ENCODE measurements around the gene MBD3L4. TPM values are rescaled to one million over a fixed set of nuclear protein-coding genes. Genes with fewer than 3 reads are reported as not detected.
"Not testable (repeated sequence)": the region's sequence is repeated elsewhere in the genome, so short reads cannot be mapped to it uniquely, and the experiment has no call there.

MBD3L4 gene
- not detected for total RNA-seq

- H3K27me3 ChIP-seq; H3K4me1 ChIP-seq; H3K9me3 ChIP-seq; DNase-seq (ENCODE audit: extremely low spot score in 2 of 2); H3K27ac ChIP-seq; intact Hi-C loops (cut with DNase I); H3K4me3 ChIP-seq; H3K36me3 ChIP-seq: not testable (repeated sequence)
Observed at GRCh38 chr19:7040079-7040478, at the start of gene MBD3L4. Gene MBD3L4 (minus strand): TSS chr19:7040179. CDS start chr19:7040144, 35 bp downstream.

- TF ChIP-seq POLR2A (IDR thresholded peaks at IDR 0.05), result no peak
- no peak for TF ChIP-seq CTCF (IDR thresholded peaks at IDR 0.05)
- no peak for TF ChIP-seq POLR2AphosphoS5 (IDR thresholded peaks at IDR 0.05; ENCODE audit: insufficient read depth in 1 of 2, low read depth in 1 of 2)
- H3K4me1 ChIP-seq, result no peaks in the 10 kb centered on the region
- no peak overlapping the region for H3K27ac ChIP-seq
- no peak overlapping the region for H3K4me3 ChIP-seq
- no peaks in the 10 kb centered on the region for H3K27me3 ChIP-seq
- no peak for DNase-seq (ENCODE audit: extremely low spot score in 2 of 2)
- H3K9me3 ChIP-seq, result peaks cover 43% of the 10 kb centered on the region
- peaks cover 0 to 14% of the 10 kb centered on the region in 2 donors for H3K36me3 ChIP-seq
- intact Hi-C loops (cut with DNase I), result no loop called here
Observed at GRCh38 chr19:7088999-7089398, 49.0 kb upstream of the MBD3L4 start.

GRCh38 chr19:7083076-7083956 lies 43.3 kb upstream of the MBD3L4 start:
- H3K27ac ChIP-seq, result no peak overlapping the region
- H3K4me1 ChIP-seq, result no peaks in the 10 kb centered on the region
- peaks cover 39 to 71% of the 10 kb centered on the region in 2 donors for H3K36me3 ChIP-seq
- H3K4me3 ChIP-seq, result peak overlapping the region in 1 of 2 donors; percentile 12
- intact Hi-C loops (cut with DNase I), result no loop called here
- TF ChIP-seq CTCF (IDR thresholded peaks at IDR 0.05), result no peak
- TF ChIP-seq POLR2A (IDR thresholded peaks at IDR 0.05), result no peak
- TF ChIP-seq POLR2AphosphoS5 (IDR thresholded peaks at IDR 0.05; ENCODE audit: insufficient read depth in 1 of 2, low read depth in 1 of 2), result no peak
- no peak for DNase-seq (ENCODE audit: extremely low spot score in 2 of 2)
- peaks cover 87% of the 10 kb centered on the region for H3K9me3 ChIP-seq
- H3K27me3 ChIP-seq, result no peaks in the 10 kb centered on the region

- TF ChIP-seq POLR2A (IDR thresholded peaks at IDR 0.05), result no peak
- TF ChIP-seq CTCF (IDR thresholded peaks at IDR 0.05), result no peak
- TF ChIP-seq POLR2AphosphoS5 (IDR thresholded peaks at IDR 0.05; ENCODE audit: insufficient read depth in 1 of 2, low read depth in 1 of 2), result no peak
- Histone ChIP-seq H3K36me3 (peaks cover 49 to 100% of the 10 kb centered on the region in 2 donors), H3K27me3 (no peaks in the 10 kb centered on the region), H3K27ac (no peak overlapping the region), H3K4me1 (no peaks in the 10 kb centered on the region), H3K9me3 (peaks cover 70% of the 10 kb centered on the region), H3K4me3 (no peak overlapping the region)
- intact Hi-C loops (cut with DNase I), result no loop called here
- no peak for DNase-seq (ENCODE audit: extremely low spot score in 2 of 2)
Observed at GRCh38 chr19:7078008-7078407, 38.0 kb upstream of the MBD3L4 start.

- TF ChIP-seq POLR2A (IDR thresholded peaks at IDR 0.05) (no peak), POLR2AphosphoS5 (IDR thresholded peaks at IDR 0.05; ENCODE audit: insufficient read depth in 1 of 2, low read depth in 1 of 2) (no peak), CTCF (IDR thresholded peaks at IDR 0.05) (no peak)
- Histone ChIP-seq H3K9me3 (peaks cover 52% of the 10 kb centered on the region), H3K27ac (no peak overlapping the region), H3K27me3 (no peaks in the 10 kb centered on the region), H3K36me3 (peaks cover 35 to 100% of the 10 kb centered on the region in 2 donors), H3K4me3 (no peak overlapping the region), H3K4me1 (no peaks in the 10 kb centered on the region)
- peak in 1 of 2 donors; percentile 67 for DNase-seq (ENCODE audit: extremely low spot score in 2 of 2)
- intact Hi-C loops (cut with DNase I), result no loop called here
Observed at GRCh38 chr19:7076151-7076550, 36.2 kb upstream of the MBD3L4 start.
